ENCODE measurements around the gene MAP7D1.
"Not testable (repeated sequence)": the region's sequence is repeated elsewhere in the genome, so short reads cannot be mapped to it uniquely, and the experiment has no call there.

MAP7D1 gene

GRCh38 chr1:36154765-36155407 lies 1.1 kb upstream of the MAP7D1 start:
- peak; percentile 35 for DNase-seq

GRCh38 chr1:36156329-36157114 lies 562 bp downstream of the MAP7D1 start:
- peak; percentile 76 for DNase-seq

GRCh38 chr1:36157115-36157903 lies 1.3 kb downstream of the MAP7D1 start:
- DNase-seq, result no peak

DNA sequence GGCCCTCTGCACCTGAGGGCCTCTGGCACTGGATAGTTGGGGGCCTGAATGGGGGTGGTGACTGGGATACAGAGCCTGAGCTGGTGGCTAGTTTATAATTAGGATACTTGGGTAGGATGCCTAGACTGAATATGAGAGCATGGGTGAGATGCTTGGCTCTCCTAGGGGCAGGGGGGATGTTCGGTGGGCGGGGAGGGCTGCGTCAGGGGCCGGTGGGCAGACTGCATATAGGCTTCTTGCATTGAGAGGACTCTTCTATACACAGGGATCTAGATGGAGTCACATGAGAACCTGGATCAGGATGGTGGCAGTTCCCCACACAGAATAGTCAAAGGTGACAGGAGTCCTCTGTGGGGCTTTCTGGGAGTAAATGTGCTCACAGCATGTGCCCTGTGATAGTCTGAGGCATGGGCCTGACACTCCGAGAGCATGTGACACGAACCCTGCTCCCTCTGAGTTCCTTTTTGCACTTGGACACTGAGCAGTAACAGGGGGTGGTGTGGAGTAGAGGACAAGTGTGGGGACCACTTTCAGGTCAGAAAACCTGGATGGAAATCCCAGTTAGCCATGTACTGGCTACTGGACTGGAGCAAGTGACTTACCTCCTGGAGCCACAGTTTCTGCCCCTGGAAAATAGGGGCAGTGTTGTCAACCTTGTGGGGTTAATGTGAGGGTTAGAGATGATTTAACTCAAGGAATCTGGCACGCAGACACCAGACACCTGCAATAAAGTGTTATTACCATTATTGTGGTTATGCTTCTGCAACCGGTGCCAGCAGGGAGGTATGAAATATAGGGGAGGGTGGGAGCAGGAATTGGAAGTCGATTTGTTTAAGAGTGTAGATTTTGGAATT lies 2.2 kb downstream of the MAP7D1 start:
- DNase-seq, result peak; percentile 15

GRCh38 chr1:36158827-36159252 lies 2.9 kb downstream of the MAP7D1 start:
- DNase-seq, result not testable (repeated sequence)

DNA sequence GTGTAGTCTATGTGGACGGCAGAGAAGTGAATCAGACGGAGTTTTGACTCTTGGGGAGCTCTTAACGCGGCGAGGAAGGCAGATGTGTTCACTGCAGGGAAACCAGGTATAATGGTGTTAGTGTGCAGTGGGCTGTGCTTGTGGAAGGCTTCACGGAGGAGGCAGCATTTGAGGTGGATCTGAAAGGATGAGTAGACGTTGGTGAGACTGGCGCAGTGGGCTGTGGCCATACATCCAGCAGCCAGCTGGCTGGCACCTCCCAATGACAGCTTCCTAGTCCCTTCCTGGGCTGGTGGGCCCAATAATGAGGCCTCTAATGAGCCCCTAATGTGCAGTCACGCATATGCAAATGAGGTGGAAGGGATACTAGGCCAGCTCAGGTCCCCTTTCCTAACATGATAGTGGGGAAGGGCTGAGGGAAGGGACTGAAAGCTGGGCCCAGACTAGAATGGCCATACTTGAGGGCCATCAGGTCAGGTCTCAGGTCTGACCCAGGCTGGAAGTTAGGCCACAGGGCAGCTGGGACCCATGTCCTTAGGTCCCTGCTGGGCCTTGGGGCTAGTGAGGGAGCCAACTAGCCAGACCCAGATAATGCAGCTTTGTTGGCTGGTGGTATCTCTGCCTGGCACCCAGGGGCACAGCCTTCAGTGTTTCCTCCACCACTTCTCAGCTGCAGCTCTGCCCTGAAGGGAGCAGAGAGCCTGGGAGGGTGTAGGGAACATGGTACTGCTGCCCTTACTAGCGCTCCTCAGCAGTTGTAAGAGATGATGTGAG lies 3.8 kb downstream of the MAP7D1 start:
- peak; percentile 14 for DNase-seq

DNA sequence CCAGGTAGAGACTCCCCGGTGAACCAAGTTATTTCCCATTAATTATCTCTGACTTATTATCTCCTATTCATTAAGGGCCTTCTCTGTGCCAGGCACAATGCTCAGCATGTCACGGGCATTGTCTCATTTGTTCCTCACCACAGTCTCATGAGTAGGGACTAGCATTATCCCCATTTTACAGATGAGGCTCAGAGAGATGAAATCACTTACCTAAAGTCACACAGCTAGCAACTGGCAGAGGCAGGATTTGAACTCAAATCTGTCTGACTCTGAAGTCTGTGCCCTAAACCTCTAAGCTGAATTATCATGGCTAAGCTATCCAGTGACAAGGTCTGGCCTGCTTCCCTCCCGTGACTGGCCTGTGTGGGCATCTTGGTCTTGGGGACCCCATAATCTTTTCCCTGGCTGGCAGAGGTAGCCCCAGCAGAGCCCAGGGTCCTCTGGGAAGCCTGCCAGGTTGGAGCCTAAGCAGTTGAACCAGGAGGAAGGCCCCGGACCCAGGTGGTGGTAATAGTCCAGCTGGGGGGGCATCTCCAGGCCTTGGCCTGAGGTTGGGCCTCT lies 4.5 kb downstream of the MAP7D1 start:
- no peak for DNase-seq

DNA sequence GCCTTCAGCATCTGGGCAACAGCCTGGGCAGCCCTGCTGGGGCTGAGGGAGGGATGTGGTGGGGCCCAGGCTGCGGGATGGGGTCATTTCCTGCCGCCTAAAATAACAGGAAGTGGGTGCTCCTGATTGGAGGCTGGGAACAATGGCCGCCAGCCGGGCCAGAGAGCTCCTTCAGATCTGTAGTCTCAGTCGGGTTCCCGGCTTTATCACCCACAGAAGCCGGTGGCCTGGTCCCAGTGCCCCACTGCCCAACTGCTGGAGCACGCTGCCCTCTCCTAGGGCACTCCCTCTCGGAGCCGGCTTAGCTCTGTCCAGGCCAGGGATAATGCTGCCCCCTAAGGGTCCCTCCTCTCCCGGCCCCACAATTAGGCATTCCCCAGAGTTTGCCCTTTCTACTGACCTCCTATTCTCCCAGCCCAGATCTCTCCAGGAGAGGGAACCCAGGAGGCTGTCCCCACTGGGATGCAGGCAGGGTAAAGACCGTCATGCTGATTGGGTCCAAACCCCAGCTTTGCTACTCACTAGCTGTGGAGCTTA lies 5.1 kb downstream of the MAP7D1 start:
- DNase-seq, result peak; percentile 78

GRCh38 chr1:36161641-36162531 lies 5.9 kb downstream of the MAP7D1 start:
- DNase-seq, result peak; percentile 71

GRCh38 chr1:36162680-36163239 lies 6.8 kb downstream of the MAP7D1 start:
- DNase-seq, result no peak

GRCh38 chr1:36163426-36163825 lies 7.5 kb downstream of the MAP7D1 start:
- no peak for DNase-seq

- DNase-seq, result no peak
Measured at GRCh38 chr1:36164361-36164760, 8.4 kb downstream of the MAP7D1 start.

GRCh38 chr1:36165145-36165544 lies 9.2 kb downstream of the MAP7D1 start:
- DNase-seq, result no peak

DNA sequence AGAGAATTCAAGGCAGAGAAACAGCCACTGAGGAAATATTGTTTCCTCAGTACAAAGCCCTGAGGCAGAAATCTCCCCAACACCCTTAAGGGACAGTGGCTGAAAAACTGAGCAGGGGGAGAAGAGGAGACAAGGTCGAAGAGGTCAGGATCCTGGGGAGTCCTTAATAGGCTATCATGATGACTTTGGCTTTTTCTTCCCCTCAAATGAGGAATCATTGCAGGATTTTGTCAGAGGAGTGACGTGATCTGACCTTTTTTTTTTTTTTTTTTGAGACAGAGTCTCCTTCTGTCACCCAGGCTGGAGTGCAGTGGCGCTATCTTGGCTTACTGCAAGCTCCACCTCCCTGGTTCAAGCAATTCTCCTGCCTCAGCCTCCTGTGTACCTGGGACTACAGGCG lies 10.2 kb downstream of the MAP7D1 start:
- no peak for DNase-seq

- no peak for DNase-seq
Measured at GRCh38 chr1:36166938-36167905, 11.3 kb downstream of the MAP7D1 start.

GRCh38 chr1:36168514-36168913 lies 12.6 kb downstream of the MAP7D1 start:
- no peak for DNase-seq

DNA sequence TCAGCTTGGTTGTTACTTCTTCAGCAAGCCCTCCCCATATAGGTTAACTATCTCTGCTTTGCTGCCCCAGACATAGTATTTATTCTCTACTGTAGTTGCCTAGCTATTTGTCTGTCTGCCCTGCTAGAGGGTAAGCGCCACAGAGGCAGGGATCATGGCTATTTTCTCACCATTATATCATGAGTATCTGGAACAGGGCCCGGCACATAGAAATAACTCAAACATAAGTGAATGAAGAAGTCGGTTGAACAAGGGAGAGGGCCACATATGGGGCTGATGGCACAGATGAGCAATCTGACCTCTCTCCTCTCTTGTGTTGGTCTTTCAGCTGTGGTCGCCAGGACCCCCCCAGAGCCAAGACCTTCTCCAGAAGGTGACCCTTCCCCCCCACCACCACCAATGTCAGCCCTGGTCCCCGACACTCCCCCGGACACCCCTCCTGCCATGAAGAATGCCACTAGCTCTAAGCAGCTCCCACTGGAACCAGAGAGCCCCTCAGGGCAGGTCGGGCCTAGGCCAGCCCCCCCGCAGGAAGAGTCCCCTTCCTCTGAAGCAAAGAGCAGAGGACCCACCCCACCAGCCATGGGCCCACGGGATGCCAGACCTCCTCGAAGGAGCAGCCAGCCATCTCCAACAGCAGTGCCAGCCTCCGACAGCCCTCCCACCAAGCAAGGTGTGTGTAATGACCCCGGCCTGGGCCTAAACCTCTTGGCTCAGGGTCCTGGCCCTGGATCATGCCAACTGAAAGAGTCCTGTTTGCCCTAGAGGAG lies 14.9 kb downstream of the MAP7D1 start:
- no peak for DNase-seq

Measured in CD4-positive, alpha-beta T cell treated with Interleukin-17A for 4 hours (primary cell).